GM21447 (cell line): ENCODE measurements around the gene INF2.
A peak's percentile ranks its signal among the peaks of the same experiment; 100 is the strongest.

Experiments used
- ATAC-seq: cut with Tn5 transposase; IDR thresholded peaks from one replicate; pipeline ENCODE4 v1.9.1; 2021; ENCODE audit not compliant: unreplicated experiment

INF2 gene

GRCh38 chr14:104676130-104676693, 13.2 kb upstream of the INF2 start:
- ATAC-seq = no peak

GRCh38 chr14:104676694-104677511, 12.5 kb upstream of the INF2 start:
- ATAC-seq = peak; percentile 24

GRCh38 chr14:104677512-104678332, 11.7 kb upstream of the INF2 start:
- peak; percentile 44 for ATAC-seq

GRCh38 chr14:104678346-104678745, 11.1 kb upstream of the INF2 start:
- ATAC-seq = no peak

GRCh38 chr14:104678901-104679705, 10.3 kb upstream of the INF2 start:
- no peak for ATAC-seq

- ATAC-seq = no peak
These were observed 9.2 kb upstream of the INF2 start for GRCh38 chr14:104680056-104680805.

- peak; percentile 41 for ATAC-seq
These were observed 8.4 kb upstream of the INF2 start for GRCh38 chr14:104680806-104681688.

GRCh38 chr14:104681689-104682074, 7.7 kb upstream of the INF2 start:
- ATAC-seq = no peak

GRCh38 chr14:104682107-104682593, 7.3 kb upstream of the INF2 start:
- ATAC-seq = no peak

GRCh38 chr14:104683653-104684448, 5.6 kb upstream of the INF2 start:
- no peak for ATAC-seq

- ATAC-seq = no peak
These were observed 5.0 kb upstream of the INF2 start for GRCh38 chr14:104684449-104684821.

GRCh38 chr14:104685216-104685997, 4.0 kb upstream of the INF2 start:
- no peak for ATAC-seq

- ATAC-seq = no peak
These were observed 3.3 kb upstream of the INF2 start for GRCh38 chr14:104685998-104686610.

GRCh38 chr14:104686624-104687517, 2.5 kb upstream of the INF2 start:
- no peak for ATAC-seq

GRCh38 chr14:104687601-104688504, 1.6 kb upstream of the INF2 start:
- ATAC-seq = no peak
